HG03139 (cell line): ENCODE data around the gene SKA3.

Experiments
- ATAC-seq: cut with Tn5 transposase; IDR thresholded peaks from one replicate; pipeline ENCODE4 v1.9.1; 2021; ENCODE audit not compliant: unreplicated experiment

The SKA3 gene

DNA sequence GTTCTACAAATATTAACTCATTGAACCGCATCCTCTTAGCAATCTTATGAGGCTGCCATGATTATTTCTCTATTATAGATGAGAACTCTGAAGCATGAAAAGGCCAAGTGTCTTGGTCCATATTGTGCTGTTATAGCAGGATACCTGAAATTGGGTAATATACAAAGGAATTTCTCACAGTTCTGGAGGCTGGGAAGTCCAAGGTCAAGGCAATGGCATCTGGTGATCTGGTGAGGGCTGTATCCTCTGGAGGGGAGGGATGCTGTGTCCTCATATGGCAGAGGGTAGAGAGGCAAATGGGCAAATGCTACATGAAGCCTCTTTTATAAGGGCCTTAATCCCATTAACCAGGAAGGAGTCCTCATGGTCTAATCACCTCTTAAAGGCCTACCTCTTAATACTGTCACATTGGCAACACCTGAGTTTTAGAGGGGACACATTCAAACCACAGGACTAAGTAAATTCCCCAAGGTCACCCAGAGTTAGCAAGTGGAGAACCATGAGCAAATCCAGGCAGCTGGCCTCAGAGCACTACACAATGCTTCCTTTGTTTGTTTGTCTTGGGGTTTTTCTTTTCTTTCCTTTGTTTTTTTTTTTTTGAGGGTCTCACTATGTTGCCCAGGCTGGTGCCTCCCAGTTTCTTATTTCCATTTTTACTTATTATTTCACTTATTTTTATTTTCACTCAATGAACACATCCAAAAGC is 59.1 kb downstream of the SKA3 start:
- ATAC-seq: no peak

DNA sequence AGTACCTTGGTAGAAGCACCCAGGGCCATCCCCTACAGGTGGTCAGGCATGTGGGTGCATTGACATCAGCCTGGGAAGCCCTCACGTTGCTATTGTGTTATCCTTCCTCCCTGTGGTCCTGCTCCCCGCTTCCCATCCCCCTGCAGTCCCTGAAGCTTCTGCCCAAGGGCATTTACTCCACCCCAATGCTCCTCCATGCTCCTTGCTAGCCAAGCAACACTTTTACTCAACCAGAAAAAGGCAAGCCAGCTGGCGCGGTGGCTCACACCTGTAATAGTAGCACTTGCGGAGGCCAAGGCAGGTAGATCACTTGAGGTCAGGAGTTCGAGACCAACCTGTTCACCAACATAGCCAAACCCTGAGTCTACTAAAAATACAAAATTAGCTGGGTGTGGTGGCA is 60.2 kb downstream of the SKA3 start:
- no peak for ATAC-seq

DNA sequence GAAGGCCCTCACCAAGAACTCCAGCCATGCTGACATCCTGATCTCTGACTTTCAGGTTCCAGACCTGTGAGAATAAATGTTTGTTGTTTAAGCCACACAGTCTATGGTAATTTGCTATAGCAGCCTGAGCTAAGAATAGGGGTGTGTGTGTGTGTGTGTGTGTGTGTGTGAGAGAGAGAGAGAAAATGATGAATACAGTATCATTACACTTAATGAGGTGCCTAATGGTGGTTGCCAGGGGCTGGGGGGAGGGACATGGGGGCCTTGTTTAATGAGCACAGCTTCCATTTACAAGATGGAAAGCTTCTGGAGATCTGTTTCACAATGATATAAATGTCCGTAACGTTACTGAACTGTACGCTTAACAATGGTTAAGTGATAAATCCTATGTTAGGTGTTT is 61.1 kb downstream of the SKA3 start:
- no peak for ATAC-seq

DNA sequence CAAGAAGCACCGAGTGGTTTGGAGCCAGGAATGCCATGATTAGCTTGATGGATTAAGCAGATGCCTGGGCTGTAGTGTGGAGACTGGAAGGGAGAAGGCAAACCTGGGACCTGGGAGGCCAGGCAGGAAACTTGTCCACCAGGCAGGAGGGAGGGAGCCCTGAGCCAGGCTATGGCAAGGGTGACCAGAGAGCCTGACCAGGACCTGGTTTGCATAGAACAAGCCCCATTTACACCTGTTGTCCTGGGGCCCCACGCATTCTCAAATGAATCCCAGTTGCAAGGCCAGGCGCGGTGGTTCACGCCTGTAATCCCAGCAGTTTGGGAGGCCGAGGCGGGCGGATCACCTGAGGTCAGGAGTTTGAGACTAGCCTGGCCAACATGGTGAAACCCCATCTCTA is 64.8 kb downstream of the SKA3 start:
- no peak for ATAC-seq

DNA sequence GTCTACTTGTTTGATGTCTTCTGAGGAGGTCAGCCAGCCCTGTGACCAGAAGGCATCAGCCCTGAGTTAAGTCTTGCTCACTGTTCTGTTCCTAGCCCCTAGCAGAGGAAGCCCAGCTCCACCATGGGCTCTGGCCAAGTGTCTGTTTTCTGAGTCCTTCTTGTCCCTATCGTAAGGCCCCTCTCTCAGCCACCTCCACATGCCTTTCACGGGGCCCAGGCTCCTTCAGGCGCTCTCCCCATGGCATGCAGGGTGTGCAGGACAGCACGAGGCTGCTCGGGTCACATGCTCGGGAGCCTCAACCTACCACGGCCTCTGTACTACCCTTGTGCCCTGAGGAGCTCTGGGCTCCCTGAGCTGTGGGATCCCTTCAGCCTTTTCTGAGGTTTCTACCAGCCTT is 67.2 kb downstream of the SKA3 start:
- no peak for ATAC-seq

DNA sequence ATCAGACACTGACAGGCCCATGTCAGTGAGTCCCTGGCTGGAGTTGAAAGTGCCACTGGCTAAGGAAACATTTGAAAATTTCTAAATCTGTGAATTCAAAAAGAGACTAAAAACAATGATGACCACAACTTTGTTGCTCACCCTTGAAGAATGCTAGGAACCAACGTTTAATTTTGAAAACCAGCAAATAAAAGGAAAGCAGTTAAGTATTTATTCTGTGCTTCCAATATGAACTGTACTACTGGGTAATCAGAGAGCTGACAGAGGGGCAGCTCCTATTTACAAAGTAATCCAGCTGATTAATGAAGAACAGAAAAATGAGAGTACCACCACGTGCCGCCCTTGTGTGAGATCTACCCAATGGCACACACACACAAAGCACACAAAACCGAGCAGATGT is 70.3 kb downstream of the SKA3 start:
- no peak for ATAC-seq

DNA sequence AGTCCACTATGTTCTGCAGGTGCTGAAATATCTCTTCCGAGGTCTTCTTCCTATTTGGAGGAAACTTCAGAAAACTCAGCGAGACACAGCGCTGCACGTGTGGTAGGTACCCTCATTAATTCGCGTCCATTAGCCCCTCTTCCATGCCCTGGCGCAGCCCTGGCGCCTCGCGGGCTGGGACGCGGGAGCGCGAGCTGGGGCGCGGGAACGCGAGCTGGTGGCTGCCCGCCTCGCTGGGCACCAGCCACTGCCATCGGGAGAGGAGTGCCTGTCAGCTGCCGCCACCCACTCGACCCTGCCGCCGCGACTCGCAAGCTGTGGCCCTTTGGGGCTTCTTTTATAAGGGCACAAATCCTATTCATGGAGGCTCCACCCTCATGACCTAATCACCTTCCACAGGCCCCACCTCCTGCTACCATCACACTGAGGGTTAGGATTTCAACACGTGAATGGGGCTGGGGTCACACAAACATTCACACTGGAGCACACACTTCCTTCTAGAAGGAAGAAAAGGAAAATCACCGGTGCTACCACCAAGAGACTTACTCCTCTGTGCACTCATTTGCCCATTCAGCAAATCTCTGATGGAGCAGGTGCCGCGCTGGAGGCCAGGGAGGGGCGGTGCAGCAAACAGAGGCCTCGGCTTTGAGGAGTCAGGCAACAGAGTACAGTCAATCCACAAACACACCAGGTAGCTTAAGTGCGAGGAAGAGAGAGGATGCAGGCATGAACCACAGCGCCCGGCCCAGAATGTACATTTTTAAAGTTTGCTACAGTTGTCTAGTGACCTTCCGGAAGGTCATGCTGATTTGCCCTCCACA is 71.9 kb downstream of the SKA3 start:
- ATAC-seq: no peak
